Mammary epithelial cell (primary cell): Measurements from ENCODE around the gene SERPINF2.

Experiments
- EZH2 ChIP-seq: IDR thresholded peaks from 2 replicates; pipeline ENCODE4 v1.6.1; 2012; ENCODE audit warnings: low read length, inconsistent platforms, borderline replicate concordance
- TF ChIP-seq, protein P1 (sequence below), 2 donors: IDR thresholded peaks in 1 of 2; conservative IDR thresholded peaks in 1 of 2; 2 replicates each; pipeline ENCODE4 v1.5.1; 2011 to 2012; ENCODE audit warnings: inconsistent platforms in 2 of 2, low read length in 2 of 2, mild to moderate bottlenecking in 2 of 2, control low read depth in 1 of 2, low read depth in 1 of 2; ENCODE audit not compliant: insufficient read depth in 1 of 2; ENCODE audit errors: extremely low read depth in 1 of 2

DNA sequence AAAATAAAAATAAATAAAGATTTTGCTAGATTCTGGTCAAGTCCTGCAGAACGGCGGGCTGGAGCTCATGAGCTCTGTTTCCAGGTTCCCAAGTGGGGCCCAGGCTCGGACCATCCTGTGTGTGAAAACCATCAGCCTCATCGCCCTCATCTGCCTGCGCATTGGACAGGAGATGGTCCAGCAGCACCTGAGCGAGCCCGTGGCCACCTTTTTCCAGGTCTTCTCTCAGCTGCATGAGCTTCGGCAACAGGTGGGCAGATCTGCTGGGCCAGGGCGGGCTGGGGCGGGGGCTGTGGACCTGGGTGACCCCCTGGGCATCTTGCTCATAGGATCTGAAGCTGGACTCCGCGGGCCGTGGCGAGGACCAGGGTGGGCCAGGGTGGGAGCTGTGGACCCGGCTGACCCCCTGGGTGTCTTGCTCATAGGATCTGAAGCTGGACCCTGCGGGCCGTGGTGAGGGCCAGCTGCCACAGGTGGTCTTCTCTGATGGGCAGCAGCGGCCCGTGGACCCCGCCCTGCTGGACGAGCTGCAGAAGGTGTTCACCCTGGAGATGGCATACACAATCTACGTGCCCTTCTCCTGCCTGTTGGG is 10.3 kb upstream of the SERPINF2 start:
- TF ChIP-seq, protein P1, sequence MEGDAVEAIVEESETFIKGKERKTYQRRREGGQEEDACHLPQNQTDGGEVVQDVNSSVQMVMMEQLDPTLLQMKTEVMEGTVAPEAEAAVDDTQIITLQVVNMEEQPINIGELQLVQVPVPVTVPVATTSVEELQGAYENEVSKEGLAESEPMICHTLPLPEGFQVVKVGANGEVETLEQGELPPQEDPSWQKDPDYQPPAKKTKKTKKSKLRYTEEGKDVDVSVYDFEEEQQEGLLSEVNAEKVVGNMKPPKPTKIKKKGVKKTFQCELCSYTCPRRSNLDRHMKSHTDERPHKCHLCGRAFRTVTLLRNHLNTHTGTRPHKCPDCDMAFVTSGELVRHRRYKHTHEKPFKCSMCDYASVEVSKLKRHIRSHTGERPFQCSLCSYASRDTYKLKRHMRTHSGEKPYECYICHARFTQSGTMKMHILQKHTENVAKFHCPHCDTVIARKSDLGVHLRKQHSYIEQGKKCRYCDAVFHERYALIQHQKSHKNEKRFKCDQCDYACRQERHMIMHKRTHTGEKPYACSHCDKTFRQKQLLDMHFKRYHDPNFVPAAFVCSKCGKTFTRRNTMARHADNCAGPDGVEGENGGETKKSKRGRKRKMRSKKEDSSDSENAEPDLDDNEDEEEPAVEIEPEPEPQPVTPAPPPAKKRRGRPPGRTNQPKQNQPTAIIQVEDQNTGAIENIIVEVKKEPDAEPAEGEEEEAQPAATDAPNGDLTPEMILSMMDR (conservative IDR thresholded peaks at IDR 0.05 in 1 of 2, IDR thresholded peaks at IDR 0.05 in 1 of 2; ENCODE audit: extremely low read depth in 1 of 2, insufficient read depth in 1 of 2, low read depth in 1 of 2, low read length in 2 of 2): no peak
- no peak for TF ChIP-seq EZH2
